H1 (cell line): ENCODE data around the gene UBN1. TPM values are rescaled to one million over a fixed set of nuclear protein-coding genes. Genes with fewer than 3 reads are reported as not detected.

ENCODE experiments used
- HDAC2 ChIP-seq, 2 experiments: fragments of 300-600 bp in 1 of 2; sonication (generic) in 1 of 2; IDR thresholded peaks; 2 replicates each; pipeline ENCODE4 v1.6.1; 2011 to 2012; ENCODE audit warnings: low read depth in 2 of 2, low read length in 2 of 2, mild to moderate bottlenecking in 2 of 2, moderate library complexity in 2 of 2, borderline replicate concordance in 1 of 2, inconsistent platforms in 1 of 2
- SIX5 ChIP-seq: IDR thresholded peaks from 2 replicates; pipeline ENCODE4 v1.6.1; 2011; ENCODE audit warnings: mild to moderate bottlenecking, low read depth, low read length
- polyA plus RNA-seq, 7 experiments: library from polyadenylated mRNA; depleted of rRNA in 3 of 7; stranded (reverse) in 5 of 7; unstranded in 2 of 7; fragments of >200 nt in 5 of 7; fragments of 200-250 nt in 2 of 7; gene quantifications; 1 replicate in 5 of 7; 2 replicates in 1 of 7; 4 replicates in 1 of 7; pipeline versions ENCODE4 v1.2.1 to v1.2.3, GENCODE V29; 2011 to 2013; ENCODE audit warnings: missing spikeins in 2 of 7, mixed read lengths in 2 of 7
- total RNA-seq: library from RNA; stranded (reverse); fragmentation: NEBNext Ultra II Directional; extraction: Animal tissue kit (Norgen Biotek cat#: 25700); gene quantifications from 2 replicates; pipeline ENCODE4 v1.2.1, GENCODE V29; 2021
- TF ChIP-seq, protein P1 (sequence below): fragments of 300-600 bp; sonication (generic); IDR thresholded peaks from 2 replicates; pipeline ENCODE4 v1.7.1; 2012; ENCODE audit warnings: low read length, moderate library complexity, mild to moderate bottlenecking, inconsistent platforms; ENCODE audit not compliant: insufficient replicate concordance

UBN1 gene
- total and polyA plus RNA-seq, 2 of the 8 experiments (the other 6 are each of a cell fraction or from before 2014, with no cell fraction given), result 16.2 to 37.0 TPM

DNA sequence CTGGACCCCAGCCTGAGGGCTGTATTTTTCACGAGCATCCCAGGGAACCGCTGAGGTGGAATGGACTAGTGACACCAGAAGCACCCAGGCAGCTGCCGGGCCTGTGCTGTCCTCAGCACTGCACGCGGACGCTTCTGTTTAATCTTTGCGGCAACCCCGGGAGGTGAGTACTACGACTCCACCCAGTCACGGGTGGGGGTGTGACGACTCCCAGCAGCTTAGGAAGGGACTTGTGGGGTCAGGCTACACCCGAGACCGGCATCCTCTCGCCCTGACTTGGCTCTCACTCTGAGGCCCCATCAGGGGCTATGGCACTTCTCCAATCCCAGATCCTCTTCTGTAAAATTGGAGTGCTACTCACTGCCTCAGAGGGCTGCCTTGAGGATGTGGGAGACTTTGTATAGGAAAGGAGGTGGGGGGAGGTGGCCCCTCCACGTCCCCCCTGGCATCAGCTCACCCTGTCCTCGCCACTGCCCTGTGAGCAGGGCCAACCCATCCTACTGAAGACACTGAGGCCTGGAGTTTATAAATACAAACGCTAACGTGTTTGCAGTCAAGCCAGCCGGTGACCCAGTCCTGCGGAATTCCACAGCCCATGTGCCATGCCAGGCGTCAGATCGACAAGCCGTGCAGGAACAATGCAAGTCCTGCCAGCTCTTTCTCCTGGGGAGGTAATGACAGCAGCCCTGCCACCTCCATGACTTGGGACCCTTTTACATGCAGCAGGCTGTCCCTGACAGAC is 45.3 kb downstream of the UBN1 start (continued):
- TF ChIP-seq HDAC2 (IDR thresholded peaks at IDR 0.05; ENCODE audit: borderline replicate concordance in 1 of 2, low read depth in 2 of 2, low read length in 2 of 2) (no peak), SIX5 (no peak)
- TF ChIP-seq, protein P1, sequence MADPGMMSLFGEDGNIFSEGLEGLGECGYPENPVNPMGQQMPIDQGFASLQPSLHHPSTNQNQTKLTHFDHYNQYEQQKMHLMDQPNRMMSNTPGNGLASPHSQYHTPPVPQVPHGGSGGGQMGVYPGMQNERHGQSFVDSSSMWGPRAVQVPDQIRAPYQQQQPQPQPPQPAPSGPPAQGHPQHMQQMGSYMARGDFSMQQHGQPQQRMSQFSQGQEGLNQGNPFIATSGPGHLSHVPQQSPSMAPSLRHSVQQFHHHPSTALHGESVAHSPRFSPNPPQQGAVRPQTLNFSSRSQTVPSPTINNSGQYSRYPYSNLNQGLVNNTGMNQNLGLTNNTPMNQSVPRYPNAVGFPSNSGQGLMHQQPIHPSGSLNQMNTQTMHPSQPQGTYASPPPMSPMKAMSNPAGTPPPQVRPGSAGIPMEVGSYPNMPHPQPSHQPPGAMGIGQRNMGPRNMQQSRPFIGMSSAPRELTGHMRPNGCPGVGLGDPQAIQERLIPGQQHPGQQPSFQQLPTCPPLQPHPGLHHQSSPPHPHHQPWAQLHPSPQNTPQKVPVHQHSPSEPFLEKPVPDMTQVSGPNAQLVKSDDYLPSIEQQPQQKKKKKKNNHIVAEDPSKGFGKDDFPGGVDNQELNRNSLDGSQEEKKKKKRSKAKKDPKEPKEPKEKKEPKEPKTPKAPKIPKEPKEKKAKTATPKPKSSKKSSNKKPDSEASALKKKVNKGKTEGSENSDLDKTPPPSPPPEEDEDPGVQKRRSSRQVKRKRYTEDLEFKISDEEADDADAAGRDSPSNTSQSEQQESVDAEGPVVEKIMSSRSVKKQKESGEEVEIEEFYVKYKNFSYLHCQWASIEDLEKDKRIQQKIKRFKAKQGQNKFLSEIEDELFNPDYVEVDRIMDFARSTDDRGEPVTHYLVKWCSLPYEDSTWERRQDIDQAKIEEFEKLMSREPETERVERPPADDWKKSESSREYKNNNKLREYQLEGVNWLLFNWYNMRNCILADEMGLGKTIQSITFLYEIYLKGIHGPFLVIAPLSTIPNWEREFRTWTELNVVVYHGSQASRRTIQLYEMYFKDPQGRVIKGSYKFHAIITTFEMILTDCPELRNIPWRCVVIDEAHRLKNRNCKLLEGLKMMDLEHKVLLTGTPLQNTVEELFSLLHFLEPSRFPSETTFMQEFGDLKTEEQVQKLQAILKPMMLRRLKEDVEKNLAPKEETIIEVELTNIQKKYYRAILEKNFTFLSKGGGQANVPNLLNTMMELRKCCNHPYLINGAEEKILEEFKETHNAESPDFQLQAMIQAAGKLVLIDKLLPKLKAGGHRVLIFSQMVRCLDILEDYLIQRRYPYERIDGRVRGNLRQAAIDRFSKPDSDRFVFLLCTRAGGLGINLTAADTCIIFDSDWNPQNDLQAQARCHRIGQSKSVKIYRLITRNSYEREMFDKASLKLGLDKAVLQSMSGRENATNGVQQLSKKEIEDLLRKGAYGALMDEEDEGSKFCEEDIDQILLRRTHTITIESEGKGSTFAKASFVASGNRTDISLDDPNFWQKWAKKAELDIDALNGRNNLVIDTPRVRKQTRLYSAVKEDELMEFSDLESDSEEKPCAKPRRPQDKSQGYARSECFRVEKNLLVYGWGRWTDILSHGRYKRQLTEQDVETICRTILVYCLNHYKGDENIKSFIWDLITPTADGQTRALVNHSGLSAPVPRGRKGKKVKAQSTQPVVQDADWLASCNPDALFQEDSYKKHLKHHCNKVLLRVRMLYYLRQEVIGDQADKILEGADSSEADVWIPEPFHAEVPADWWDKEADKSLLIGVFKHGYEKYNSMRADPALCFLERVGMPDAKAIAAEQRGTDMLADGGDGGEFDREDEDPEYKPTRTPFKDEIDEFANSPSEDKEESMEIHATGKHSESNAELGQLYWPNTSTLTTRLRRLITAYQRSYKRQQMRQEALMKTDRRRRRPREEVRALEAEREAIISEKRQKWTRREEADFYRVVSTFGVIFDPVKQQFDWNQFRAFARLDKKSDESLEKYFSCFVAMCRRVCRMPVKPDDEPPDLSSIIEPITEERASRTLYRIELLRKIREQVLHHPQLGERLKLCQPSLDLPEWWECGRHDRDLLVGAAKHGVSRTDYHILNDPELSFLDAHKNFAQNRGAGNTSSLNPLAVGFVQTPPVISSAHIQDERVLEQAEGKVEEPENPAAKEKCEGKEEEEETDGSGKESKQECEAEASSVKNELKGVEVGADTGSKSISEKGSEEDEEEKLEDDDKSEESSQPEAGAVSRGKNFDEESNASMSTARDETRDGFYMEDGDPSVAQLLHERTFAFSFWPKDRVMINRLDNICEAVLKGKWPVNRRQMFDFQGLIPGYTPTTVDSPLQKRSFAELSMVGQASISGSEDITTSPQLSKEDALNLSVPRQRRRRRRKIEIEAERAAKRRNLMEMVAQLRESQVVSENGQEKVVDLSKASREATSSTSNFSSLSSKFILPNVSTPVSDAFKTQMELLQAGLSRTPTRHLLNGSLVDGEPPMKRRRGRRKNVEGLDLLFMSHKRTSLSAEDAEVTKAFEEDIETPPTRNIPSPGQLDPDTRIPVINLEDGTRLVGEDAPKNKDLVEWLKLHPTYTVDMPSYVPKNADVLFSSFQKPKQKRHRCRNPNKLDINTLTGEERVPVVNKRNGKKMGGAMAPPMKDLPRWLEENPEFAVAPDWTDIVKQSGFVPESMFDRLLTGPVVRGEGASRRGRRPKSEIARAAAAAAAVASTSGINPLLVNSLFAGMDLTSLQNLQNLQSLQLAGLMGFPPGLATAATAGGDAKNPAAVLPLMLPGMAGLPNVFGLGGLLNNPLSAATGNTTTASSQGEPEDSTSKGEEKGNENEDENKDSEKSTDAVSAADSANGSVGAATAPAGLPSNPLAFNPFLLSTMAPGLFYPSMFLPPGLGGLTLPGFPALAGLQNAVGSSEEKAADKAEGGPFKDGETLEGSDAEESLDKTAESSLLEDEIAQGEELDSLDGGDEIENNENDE, result no peak
